NCI-H1048 (cell line): Measurements from ENCODE around the gene EXOC1.
A peak's percentile ranks its signal among the peaks of the same experiment; 100 is the strongest.
"Not testable (repeated sequence)": the region's sequence is repeated elsewhere in the genome, so short reads cannot be mapped to it uniquely, and the experiment has no call there.

Experiments
- DNase-seq: peaks from one replicate; lab custom pipeline; 2025; lab: John Stamatoyannopoulos, UW

The EXOC1 gene

GRCh38 chr4:55907469-55907868 is 54.0 kb downstream of the EXOC1 start:
- DNase-seq, result no peak

- no peak for DNase-seq
Measured at GRCh38 chr4:55910140-55910539, 56.7 kb downstream of the EXOC1 start.

DNA sequence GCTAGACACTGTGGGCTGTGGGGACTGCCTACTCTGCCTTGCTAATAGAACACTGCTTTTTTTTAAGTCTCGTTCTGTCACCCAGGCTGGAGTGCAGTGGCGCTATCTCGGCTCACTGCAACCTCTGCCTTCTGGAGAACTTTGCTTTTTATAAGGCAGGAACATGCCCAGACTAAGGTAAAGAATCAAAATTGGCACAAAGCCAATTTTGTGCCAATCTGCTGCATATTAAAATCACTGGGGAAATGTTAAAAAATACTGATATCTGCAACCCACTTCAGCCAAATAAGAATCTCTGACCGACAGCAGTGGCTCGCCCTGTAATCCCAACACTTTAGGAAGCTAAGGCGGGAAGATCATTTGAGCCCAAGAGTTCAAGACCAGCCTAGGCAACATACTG is 58.8 kb downstream of the EXOC1 start:
- no peak for DNase-seq

DNA sequence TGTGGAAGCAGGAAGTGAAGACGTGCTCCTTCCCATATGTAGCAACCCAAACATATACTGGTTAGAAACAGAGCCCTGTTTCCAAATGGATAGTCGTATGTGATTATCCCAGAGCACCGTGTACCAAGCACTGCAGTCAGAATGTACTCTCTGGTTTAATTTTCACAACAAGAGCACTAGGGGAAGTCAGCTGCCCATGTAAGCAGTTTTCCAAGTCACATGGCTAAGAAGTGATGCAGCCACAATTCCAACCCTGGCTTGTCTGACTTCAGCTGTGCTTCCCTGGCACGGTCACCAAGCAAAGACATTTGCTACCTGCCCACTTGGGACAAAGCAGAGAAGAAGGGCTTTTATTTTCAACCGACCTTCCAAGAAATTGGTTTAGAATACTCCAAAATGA is 67.1 kb downstream of the EXOC1 start:
- no peak for DNase-seq

- DNase-seq, result no peak
Measured at GRCh38 chr4:55921093-55921492, 67.6 kb downstream of the EXOC1 start.

- no peak for DNase-seq
Measured at GRCh38 chr4:55925241-55925640, 71.8 kb downstream of the EXOC1 start.

GRCh38 chr4:55926610-55927009 is 73.2 kb downstream of the EXOC1 start:
- no peak for DNase-seq

- no peak for DNase-seq
Measured at GRCh38 chr4:55927803-55928437, 74.5 kb downstream of the EXOC1 start.

DNA sequence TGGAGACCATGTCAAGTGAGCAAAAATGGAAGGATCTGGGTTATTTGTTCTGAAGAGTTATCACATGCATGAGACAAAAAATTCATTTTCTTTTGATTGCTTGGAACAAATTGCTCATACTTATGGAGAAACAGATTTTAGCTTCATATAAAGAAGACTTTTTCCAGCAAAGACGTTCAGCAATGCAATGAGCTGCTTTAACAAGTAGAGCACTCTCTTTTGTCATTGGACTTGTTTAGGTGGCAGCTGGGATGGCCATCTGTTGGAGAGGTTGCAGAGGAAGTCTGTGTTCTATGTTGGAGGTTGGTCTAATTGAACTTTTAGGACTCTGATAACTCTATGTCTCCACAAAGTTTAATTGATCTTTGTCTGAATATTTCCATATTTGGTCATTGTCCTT is 75.4 kb downstream of the EXOC1 start:
- no peak for DNase-seq

DNA sequence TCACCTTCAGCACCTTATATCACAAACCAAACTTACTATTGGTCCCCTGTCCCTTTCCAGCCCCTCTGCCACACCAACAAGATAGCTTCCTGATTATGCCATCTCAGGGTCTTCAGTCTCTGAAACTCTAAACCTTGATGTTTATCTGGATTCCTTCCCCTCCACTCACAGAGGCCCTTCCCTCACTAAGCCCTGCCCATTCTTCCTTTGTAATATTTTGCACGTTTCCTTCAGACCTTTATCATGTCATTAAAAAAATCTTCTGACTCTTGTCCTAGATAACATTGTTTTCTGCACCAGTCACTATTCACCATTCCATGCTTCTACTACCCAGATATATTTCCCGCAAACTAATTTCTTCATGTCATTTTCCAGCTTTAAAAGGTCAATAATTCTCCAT is 77.6 kb downstream of the EXOC1 start:
- no peak for DNase-seq

DNA sequence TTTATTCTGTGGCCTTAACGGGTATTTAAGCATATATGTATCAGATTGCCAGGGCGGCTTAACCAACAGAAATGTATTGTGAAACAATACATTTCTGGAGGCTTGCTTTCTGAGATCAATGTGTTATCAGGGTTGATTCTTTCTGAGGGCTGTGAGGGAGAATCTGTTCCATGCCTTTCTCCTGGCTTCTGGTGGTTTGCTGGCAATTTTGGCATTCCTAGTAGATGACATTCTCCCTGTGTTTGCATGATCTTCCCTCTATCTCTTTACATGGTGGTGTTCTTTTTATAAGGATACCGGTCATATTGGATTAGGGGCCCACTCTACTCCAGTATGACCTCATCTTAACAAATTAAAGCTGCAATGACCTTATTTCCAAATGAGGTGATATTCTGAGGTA is 78.4 kb downstream of the EXOC1 start:
- DNase-seq, result no peak

DNA sequence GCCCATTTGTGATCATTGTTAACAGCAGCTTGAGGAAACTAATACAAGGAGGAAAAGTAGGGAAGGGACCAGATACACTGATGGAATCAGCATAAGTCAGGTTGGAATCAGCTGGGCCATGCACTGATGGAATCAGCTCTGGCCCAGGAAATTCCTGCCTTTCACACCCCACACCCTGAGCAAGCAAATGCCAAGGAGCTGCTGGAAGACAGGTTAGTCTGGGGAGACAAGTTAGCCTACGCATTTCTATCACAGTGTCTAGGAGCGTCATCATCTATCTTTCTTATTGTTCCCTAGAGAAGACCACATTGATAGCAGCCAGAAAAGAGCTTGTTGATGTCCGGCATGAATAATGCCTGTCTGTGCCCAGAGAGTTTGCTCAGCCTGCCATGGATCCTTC is 79.1 kb downstream of the EXOC1 start:
- no peak for DNase-seq

DNA sequence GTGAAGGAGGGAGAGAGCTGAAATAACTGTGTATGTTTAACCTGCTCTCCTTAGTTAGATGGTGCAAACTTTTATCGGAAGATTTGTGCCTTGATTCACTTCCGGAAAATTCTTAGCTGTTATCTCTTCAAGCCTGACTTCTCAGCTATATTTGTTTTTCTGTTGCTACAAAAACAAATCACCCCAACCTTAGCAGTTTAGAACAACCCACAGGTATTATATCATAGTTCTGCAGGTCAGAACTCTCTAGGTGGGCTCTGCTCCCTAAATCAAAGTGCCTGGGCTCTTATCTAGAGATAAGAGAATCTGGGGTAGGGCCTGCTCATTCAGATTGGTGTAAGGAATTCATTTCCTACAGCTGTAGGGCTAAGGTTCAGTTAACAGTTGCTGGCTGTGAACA is 80.2 kb downstream of the EXOC1 start:
- DNase-seq, result no peak

GRCh38 chr4:55935907-55936306 is 82.5 kb downstream of the EXOC1 start:
- not testable (repeated sequence) for DNase-seq

DNA sequence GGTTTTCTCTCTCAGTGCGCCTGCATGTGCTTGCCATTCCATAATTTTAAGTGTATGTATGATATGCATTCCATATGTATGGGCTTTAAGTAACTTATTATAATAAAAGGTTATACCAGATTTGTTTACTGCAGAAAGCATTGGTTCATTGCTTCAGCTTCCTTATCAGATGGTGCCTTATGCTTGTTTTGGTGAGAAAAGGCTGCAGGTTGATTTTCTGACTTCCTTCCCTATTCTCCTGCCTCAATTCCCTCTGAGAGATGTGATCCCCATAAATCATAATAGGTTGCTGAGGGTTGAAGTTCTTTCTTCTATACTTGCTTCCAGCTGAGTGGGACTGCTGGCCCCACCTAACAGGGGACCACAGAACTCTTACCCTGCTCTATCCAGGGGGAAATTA is 85.0 kb downstream of the EXOC1 start:
- no peak for DNase-seq

- DNase-seq, result no peak
Measured at GRCh38 chr4:55939421-55939820, 86.0 kb downstream of the EXOC1 start.

DNA sequence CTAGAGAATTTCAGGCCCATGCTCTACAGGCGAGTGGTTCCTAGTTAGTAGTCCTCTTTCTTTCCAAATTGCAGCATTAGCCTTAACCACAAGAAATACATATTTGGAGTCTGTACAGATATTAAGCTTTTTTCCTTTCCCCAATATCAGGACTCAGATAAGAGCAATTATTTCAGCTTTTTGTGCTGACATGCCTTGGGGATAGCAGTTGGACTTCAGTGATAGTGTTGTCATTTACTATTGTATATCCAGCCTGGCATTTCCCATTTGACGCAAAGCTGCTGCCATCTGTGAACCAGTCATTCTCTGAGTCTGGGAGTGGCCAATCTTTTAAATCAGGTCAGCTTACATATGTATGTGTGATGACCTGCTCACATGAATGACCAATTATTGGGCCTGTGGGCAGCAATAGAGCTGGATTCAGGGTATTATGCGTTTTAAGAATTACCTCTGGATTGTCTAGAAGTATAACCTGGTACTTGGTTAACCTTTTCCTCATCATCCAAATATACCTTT is 88.5 kb downstream of the EXOC1 start:
- DNase-seq, result no peak

GRCh38 chr4:55947254-55947882 is 93.9 kb downstream of the EXOC1 start:
- peak; percentile 66 for DNase-seq

GRCh38 chr4:55947912-55948725 is 94.7 kb downstream of the EXOC1 start:
- no peak for DNase-seq

DNA sequence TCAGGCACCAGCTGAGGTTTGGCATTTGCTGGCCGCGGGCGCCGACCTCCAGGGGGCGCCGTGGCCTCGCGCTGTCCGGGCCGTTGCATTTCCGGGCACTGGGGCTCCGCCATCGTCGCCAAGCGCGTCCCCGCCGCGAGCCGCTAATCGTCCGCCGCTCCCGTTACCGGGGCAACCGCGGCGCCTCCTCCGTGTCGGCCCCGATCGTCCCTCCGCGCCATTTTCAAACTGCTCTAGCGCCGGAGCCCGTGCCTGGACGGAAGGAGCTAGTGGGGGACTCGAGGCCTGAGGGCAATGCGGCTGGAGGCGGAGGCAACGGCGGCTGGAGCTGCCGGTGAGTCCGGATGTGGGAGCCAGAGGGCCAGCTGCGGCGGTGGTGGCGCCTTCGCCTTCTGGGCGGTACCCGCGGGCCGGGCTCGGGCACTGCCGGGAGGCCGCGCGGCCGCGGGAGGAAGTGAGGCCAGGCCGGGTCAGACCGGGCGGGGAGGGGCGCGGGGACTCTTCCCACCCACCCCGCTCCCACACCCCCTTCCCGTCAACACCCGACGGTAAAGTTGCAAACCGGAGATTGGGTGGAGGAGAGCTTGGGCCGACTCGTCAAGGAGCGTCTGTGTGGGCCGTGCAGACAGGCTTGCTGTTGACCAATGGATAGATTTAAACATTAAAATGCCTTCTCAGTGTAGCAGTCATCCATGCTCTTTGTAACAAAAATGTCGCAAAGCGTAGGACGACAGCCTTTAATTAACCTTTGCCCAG is 95.5 kb downstream of the EXOC1 start, which contains the start of gene CEP135:
Gene CEP135, plus strand, starts transcription at position 220 of the 756 bp plus-strand sequence. CDS start 3,186 bp downstream, outside the sequence.
- DNase-seq, result peak; percentile 78

GRCh38 chr4:55949482-55949802 is 96.0 kb downstream of the EXOC1 start:
- DNase-seq, result no peak

- DNase-seq, result no peak
Measured at GRCh38 chr4:55951191-55951922, 97.9 kb downstream of the EXOC1 start.
